SKM-1 treated with dmso at 0.1 percent for 144 hours (cell line): ENCODE results near the gene KIF1A.
"Not testable (repeated sequence)": the region's sequence is repeated elsewhere in the genome, so short reads cannot be mapped to it uniquely, and the experiment has no call there.

Experiments used
- DNase-seq: peaks from one replicate; lab custom pipeline; 2025; ENCODE audit not compliant: unreplicated experiment; lab: John Stamatoyannopoulos, UW

The KIF1A gene

GRCh38 chr2:240708457-240708856, 111.6 kb downstream of the KIF1A start:
- no peak for DNase-seq

- DNase-seq, result no peak
Observed at GRCh38 chr2:240707821-240708220, 112.2 kb downstream of the KIF1A start.

GRCh38 chr2:240707043-240707756, 112.8 kb downstream of the KIF1A start:
- DNase-seq, result no peak

- no peak for DNase-seq
Observed at GRCh38 chr2:240705204-240705791, 114.7 kb downstream of the KIF1A start.

GRCh38 chr2:240704651-240705050, 115.4 kb downstream of the KIF1A start:
- no peak for DNase-seq

GRCh38 chr2:240703417-240704341, 116.3 kb downstream of the KIF1A start:
- DNase-seq, result no peak

- no peak for DNase-seq
Observed at GRCh38 chr2:240702640-240703011, 117.4 kb downstream of the KIF1A start.

- no peak for DNase-seq
Observed at GRCh38 chr2:240701736-240702639, 118.0 kb downstream of the KIF1A start.

GRCh38 chr2:240701091-240701735, 118.8 kb downstream of the KIF1A start:
- DNase-seq, result no peak

- DNase-seq, result not testable (repeated sequence)
Observed at GRCh38 chr2:240700616-240701015, 119.4 kb downstream of the KIF1A start.

- not testable (repeated sequence) for DNase-seq
Observed at GRCh38 chr2:240699835-240700234, 120.2 kb downstream of the KIF1A start.

- DNase-seq, result not testable (repeated sequence)
Observed at GRCh38 chr2:240698852-240699561, 121.0 kb downstream of the KIF1A start.

- DNase-seq, result not testable (repeated sequence)
Observed at GRCh38 chr2:240696469-240696868, 123.5 kb downstream of the KIF1A start.

GRCh38 chr2:240695593-240695992, 124.4 kb downstream of the KIF1A start:
- DNase-seq, result not testable (repeated sequence)

GRCh38 chr2:240694304-240694703, 125.7 kb downstream of the KIF1A start:
- not testable (repeated sequence) for DNase-seq

GRCh38 chr2:240692583-240693561, 127.1 kb downstream of the KIF1A start:
- DNase-seq, result not testable (repeated sequence)

- not testable (repeated sequence) for DNase-seq
Observed at GRCh38 chr2:240691631-240692420, 128.2 kb downstream of the KIF1A start, which contains the start of gene AQP12A. AQP12A (plus strand) TSS chr2:240691866; CDS start chr2:240691914, 48 bp downstream.
